Fibroblast of lung (primary cell): ENCODE data around the gene SAP30BP. TPM values are rescaled to one million over a fixed set of nuclear protein-coding genes. Genes with fewer than 3 reads are reported as not detected.

Experiments
- DNase-seq, 2 donors: peaks; one replicate each; pipeline versions ENCODE4 v3.0.0 to v3.0.0-alpha.2; 2010; ENCODE audit warnings: low read depth in 2 of 2
- H2AFZ ChIP-seq: 2 replicates; pipeline ENCODE4 v1.5.1; 2012; ENCODE audit warnings: low read length, control low read depth, inconsistent platforms
- H3K27ac ChIP-seq: 2 replicates; pipeline ENCODE4 v1.5.1; 2011; ENCODE audit warnings: low read length, control low read depth; ENCODE audit not compliant: insufficient read depth
- H3K27me3 ChIP-seq: 2 replicates; pipeline ENCODE4 v1.5.1; 2011; ENCODE audit warnings: mild to moderate bottlenecking, low read length; ENCODE audit not compliant: control insufficient read depth, insufficient read depth
- H3K36me3 ChIP-seq: 2 replicates; pipeline ENCODE4 v1.5.1; 2011; ENCODE audit warnings: low read length; ENCODE audit not compliant: control insufficient read depth, insufficient read depth
- H3K4me1 ChIP-seq: 2 replicates; pipeline ENCODE4 v1.5.1; 2011; ENCODE audit warnings: low read length; ENCODE audit not compliant: control insufficient read depth, insufficient read depth; ENCODE audit errors: extremely low read depth
- H3K4me2 ChIP-seq: 2 replicates; pipeline ENCODE4 v1.5.1; 2011; ENCODE audit warnings: low read length, control low read depth; ENCODE audit not compliant: insufficient read depth; ENCODE audit errors: extremely low read depth
- H3K4me3 ChIP-seq, 4 experiments: fragments of 200-600 bp in 1 of 4; sonication (generic) in 1 of 4; replicated peaks in 1 of 4; 2 replicates each; pipeline ENCODE4 v1.5.1; 2011 to 2016; ENCODE audit warnings: low read length in 4 of 4, low read depth in 3 of 4, mild to moderate bottlenecking in 3 of 4, control low read depth in 2 of 4, inconsistent platforms in 1 of 4, mixed read lengths in 1 of 4; ENCODE audit not compliant: insufficient read depth in 1 of 4; ENCODE audit errors: control extremely low read depth in 1 of 4
- H3K79me2 ChIP-seq: 2 replicates; pipeline ENCODE4 v1.5.1; 2012; ENCODE audit warnings: mild to moderate bottlenecking, low read length, inconsistent platforms; ENCODE audit not compliant: control insufficient read depth, insufficient read depth
- H3K9ac ChIP-seq: 2 replicates; pipeline ENCODE4 v1.5.1; 2011; ENCODE audit warnings: mild to moderate bottlenecking, low read length, control low read depth; ENCODE audit not compliant: insufficient read depth
- H3K9me3 ChIP-seq: 2 replicates; pipeline ENCODE4 v1.5.1; 2012; ENCODE audit warnings: low read depth, low read length; ENCODE audit not compliant: control insufficient read depth, insufficient read depth
- H4K20me1 ChIP-seq: 2 replicates; pipeline ENCODE4 v1.5.1; 2011; ENCODE audit warnings: low read length; ENCODE audit not compliant: control insufficient read depth, insufficient read depth; ENCODE audit errors: extremely low read depth
- CTCF ChIP-seq, 2 donors: IDR thresholded peaks in 1 of 2; conservative IDR thresholded peaks in 1 of 2; 1 replicate in 1 of 2; 2 replicates in 1 of 2; pipeline ENCODE4 v1.5.1; 2011 to 2012; ENCODE audit warnings: low read length in 2 of 2, control low read depth in 1 of 2, inconsistent platforms in 1 of 2, low read depth in 1 of 2, mild to moderate bottlenecking in 1 of 2
- EZH2 ChIP-seq: IDR thresholded peaks from 2 replicates; pipeline ENCODE4 v1.5.1; 2012; ENCODE audit warnings: low read length, control low read depth, mild to moderate bottlenecking; ENCODE audit errors: missing control alignments
- polyA plus RNA-seq, 2 donors: library from polyadenylated mRNA; depleted of rRNA in 1 of 2; stranded (reverse) in 1 of 2; unstranded in 1 of 2; fragments of >200 nt; gene quantifications; 2 replicates each; pipeline ENCODE4 v1.2.1, GENCODE V29; 2011 to 2012; ENCODE audit warnings: missing spikeins in 1 of 2
- total RNA-seq: library from RNA; depleted of rRNA; stranded (reverse); fragments of >200 nt; gene quantifications from 2 replicates; pipeline ENCODE4 v1.2.1, GENCODE V29; 2014

The SAP30BP gene
- total and polyA plus RNA-seq, 2 donors (not counting 1 experiment from before 2014, with no cell fraction given), result 43.9 to 61.0 TPM

- Histone ChIP-seq H4K20me1 (no peaks in the 10 kb centered on the region), H3K4me3 (no peak overlapping the region), H3K4me2 (no peak overlapping the region), H3K27ac (no peak overlapping the region), H3K4me1 (no peaks in the 10 kb centered on the region), H3K9me3 (no peaks in the 10 kb centered on the region), H3K79me2 (no peaks in the 10 kb centered on the region), H3K36me3 (no peaks in the 10 kb centered on the region), H3K27me3 (peaks cover 29% of the 10 kb centered on the region), H3K9ac (no peak overlapping the region), H2AFZ (no peak overlapping the region)
- TF ChIP-seq EZH2, result no peak
- no peak for TF ChIP-seq CTCF (conservative IDR thresholded peaks at IDR 0.05 in 1 of 2, IDR thresholded peaks at IDR 0.05 in 1 of 2; ENCODE audit: low read depth in 1 of 2, low read length in 2 of 2)
- DNase-seq, result no peak
Observed at GRCh38 chr17:75722076-75722475, 54.9 kb downstream of the SAP30BP start.

DNA sequence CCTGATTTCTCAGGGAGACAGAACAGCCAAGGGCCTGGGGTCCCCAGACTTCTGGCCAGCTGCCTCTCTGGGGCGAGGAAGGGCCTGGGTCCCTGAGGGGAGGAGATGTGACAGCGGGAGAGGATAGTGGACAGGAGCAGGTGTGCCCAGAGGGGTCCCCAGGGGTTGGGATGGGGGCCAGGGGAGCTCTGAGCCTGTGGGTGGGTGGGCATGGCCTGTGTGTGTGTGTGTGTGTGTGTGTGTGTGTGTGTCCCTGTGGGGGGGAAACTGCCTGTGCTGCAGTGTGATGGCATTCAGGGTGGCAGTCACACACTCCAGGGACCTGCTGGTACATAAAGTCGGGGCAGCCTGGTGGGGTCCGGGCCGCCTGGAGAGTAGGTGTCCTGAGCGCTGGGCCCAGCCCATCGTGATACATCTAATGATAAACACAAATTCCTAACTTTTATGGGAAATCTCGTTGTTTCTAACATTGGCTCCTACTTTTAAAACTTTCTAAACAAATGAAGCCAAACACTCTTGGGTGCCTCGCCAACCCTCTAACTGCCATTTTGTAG, 55.5 kb downstream of the SAP30BP start:
- no peaks in the 10 kb centered on the region for H4K20me1 ChIP-seq
- TF ChIP-seq CTCF (conservative IDR thresholded peaks at IDR 0.05 in 1 of 2, IDR thresholded peaks at IDR 0.05 in 1 of 2; ENCODE audit: low read depth in 1 of 2, low read length in 2 of 2) (no peak), EZH2 (no peak)
- H3K36me3 ChIP-seq, result no peaks in the 10 kb centered on the region
- no peak overlapping the region for H3K4me3 ChIP-seq
- H3K9ac ChIP-seq, result no peak overlapping the region
- no peak overlapping the region for H3K4me2 ChIP-seq
- no peak for DNase-seq
- peaks cover 29% of the 10 kb centered on the region for H3K27me3 ChIP-seq
- H3K9me3 ChIP-seq, result no peaks in the 10 kb centered on the region
- no peaks in the 10 kb centered on the region for H3K4me1 ChIP-seq
- no peak overlapping the region for H2AFZ ChIP-seq
- H3K79me2 ChIP-seq, result no peaks in the 10 kb centered on the region
- H3K27ac ChIP-seq, result no peak overlapping the region

DNA sequence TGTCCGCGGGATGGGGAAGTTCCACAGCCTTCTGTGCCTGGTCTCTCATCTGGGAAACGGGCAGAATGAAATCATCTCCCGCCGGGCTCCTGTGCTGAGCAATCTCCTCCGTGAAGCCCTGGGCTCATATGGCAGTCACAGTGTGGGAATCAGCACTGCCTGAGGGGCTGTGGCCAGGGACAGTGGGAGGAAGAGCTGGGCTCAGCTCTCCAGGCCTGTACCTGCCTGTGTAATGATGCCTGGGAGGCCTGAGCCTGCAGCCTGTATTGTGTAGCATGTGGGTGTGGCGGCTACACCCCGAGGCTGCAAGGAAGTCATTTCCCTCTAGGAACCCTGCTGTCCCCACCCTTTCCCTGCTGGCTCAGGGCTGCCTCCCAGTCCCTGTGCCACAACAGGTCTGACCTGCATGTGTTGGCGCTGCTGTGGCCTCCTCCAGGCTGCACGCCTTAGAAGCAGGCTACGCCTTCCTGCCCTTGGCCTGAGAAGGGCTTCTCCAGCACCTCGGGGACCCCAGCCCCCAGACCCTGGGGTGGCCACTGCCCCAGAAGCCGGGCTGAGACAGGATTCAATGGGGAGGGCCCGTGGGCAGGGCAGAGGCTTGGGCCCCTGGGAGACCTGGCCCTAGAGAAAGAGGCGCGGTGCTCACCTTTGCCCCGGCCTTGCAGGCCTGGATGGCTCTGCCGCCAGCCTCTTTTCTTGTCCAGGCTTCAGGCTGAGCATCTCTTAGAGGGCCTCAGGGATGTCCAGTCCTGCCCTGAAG, 56.2 kb downstream of the SAP30BP start:
- Histone ChIP-seq H3K4me2 (no peak overlapping the region), H3K27ac (no peak overlapping the region), H3K9ac (no peak overlapping the region), H4K20me1 (no peaks in the 10 kb centered on the region), H2AFZ (no peak overlapping the region), H3K9me3 (no peaks in the 10 kb centered on the region), H3K4me1 (no peaks in the 10 kb centered on the region), H3K27me3 (peaks cover 29% of the 10 kb centered on the region), H3K79me2 (no peaks in the 10 kb centered on the region), H3K36me3 (no peaks in the 10 kb centered on the region), H3K4me3 (no peak overlapping the region)
- no peak for DNase-seq
- no peak for TF ChIP-seq EZH2
- TF ChIP-seq CTCF (conservative IDR thresholded peaks at IDR 0.05 in 1 of 2, IDR thresholded peaks at IDR 0.05 in 1 of 2; ENCODE audit: low read depth in 1 of 2, low read length in 2 of 2), result no peak
